Activated naive CD8-positive, alpha-beta T cell treated with anti-CD3 and anti-CD28 coated beads, Interleukin-2, amount 50 U/mL, for 16 hours (primary cell): ENCODE results near the gene SGCB.
"Not testable (repeated sequence)": the region's sequence is repeated elsewhere in the genome, so short reads cannot be mapped to it uniquely, and the experiment has no call there.

Experiments used
- DNase-seq: peaks from one replicate; pipeline ENCODE4 v3.0.0-alpha.2; 2020; ENCODE audit warnings: low read depth, low spot score

SGCB gene

GRCh38 chr4:52038103-52038912 is at the start of gene SGCB:
Gene SGCB, minus strand, starts transcription at chr4:52038299. Its CDS starts 40 bp downstream, at chr4:52038259.
- DNase-seq: peak; percentile 58

GRCh38 chr4:52086425-52086824 is 48.3 kb upstream of the SGCB start:
- DNase-seq: not testable (repeated sequence)

DNA sequence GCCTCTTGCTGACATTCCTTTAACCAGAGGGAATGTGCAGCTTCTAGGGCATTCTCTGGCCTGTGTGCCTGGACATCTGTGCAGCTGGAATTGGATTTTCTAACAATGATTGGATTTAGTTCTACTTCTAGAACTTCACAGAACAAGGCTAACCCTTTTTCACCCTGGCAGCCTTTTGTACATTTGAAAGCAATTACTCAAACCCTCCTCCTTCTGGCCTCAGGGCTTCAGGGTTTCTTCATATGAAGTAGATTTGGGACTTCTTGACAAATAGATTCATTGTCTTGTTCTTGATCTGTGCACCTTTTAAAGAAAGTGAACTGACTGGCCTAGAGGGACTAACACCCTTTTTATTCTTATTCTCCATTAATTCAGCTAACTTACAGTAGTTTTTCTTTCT is 43.1 kb upstream of the SGCB start:
- DNase-seq: no peak

- DNase-seq: no peak
Observed at GRCh38 chr4:52079659-52080058, 41.6 kb upstream of the SGCB start.

- no peak for DNase-seq
Observed at GRCh38 chr4:52076731-52077130, 38.6 kb upstream of the SGCB start.

DNA sequence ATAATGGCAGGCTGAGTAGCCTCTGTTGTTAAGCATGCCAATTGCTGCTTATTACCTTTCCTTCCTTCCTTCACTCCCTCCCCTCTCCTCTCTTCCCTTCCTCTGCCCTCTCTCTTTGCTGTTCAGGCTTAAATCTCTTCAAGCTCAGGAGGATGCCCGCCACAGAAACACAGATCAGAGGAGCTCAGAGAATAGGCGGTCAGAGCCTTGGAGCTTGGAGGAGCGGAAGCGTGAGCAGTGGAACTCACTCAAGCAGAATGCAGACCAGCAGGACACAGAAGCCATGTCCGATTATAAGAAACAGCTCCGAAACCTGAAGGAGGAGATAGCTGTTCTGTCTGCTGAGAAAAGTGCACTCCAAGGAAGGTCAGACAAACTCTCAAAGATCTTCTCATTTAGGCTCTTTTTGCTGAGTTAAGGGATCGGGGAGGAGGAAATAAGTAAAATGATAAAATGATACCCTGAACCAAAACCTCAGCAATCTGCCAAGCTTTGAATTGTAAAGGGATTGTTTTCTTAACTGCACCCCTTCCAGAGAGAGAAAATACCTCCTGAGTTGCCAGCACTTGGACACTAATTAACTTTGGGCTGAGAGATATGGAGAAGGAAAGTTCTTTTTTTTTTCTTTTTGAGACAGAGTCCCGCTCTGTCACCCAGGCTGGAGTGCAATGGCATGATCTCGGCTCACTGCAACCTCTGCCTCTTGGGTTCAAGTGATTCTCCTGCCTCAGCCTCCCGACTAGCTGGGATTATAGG is 33.9 kb upstream of the SGCB start:
- DNase-seq: no peak

GRCh38 chr4:52069571-52069970 is 31.5 kb upstream of the SGCB start:
- no peak for DNase-seq

DNA sequence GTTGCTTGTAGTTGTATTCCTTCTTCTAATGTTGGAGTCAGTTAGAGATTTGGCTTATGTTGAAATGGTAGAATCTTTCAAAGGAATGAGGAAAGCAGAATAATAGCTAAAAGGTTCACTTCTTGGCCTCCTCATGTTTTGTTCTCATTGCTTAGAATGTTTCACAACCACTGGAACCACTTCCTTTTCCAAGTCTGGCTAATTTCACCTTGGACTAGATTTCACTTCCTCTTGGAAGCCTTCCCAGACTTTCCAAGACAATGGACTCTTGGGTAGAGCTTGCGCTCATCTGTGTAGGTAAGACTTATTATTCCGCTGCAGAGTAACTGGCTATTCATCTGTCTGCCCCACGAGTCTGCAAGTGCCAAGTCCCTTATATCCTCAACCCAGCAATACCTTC is 21.3 kb upstream of the SGCB start:
- no peak for DNase-seq

GRCh38 chr4:52058275-52058674 is 20.2 kb upstream of the SGCB start:
- no peak for DNase-seq

DNA sequence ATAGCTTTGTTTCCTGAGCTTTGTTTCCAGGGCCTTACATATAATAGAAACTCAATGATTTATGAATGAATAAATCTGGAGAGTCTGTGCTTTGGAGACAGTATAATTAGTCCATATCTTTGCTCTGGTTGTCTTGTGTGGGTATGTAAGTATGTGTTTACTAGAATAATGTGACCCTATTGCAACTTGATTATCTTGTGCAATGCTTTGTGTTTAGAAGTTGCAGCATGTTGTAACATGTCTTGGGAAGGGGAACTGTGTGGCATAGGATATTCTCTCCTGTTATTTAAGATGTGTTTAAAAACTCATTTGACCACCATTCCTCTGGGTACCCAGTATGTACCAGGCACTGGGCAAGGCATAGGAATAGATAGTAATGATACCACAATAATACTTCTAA is 19.1 kb upstream of the SGCB start:
- no peak for DNase-seq

- DNase-seq: no peak
Observed at GRCh38 chr4:52054254-52054653, 16.2 kb upstream of the SGCB start.

GRCh38 chr4:52052475-52052780 is 14.3 kb upstream of the SGCB start:
- DNase-seq: no peak

DNA sequence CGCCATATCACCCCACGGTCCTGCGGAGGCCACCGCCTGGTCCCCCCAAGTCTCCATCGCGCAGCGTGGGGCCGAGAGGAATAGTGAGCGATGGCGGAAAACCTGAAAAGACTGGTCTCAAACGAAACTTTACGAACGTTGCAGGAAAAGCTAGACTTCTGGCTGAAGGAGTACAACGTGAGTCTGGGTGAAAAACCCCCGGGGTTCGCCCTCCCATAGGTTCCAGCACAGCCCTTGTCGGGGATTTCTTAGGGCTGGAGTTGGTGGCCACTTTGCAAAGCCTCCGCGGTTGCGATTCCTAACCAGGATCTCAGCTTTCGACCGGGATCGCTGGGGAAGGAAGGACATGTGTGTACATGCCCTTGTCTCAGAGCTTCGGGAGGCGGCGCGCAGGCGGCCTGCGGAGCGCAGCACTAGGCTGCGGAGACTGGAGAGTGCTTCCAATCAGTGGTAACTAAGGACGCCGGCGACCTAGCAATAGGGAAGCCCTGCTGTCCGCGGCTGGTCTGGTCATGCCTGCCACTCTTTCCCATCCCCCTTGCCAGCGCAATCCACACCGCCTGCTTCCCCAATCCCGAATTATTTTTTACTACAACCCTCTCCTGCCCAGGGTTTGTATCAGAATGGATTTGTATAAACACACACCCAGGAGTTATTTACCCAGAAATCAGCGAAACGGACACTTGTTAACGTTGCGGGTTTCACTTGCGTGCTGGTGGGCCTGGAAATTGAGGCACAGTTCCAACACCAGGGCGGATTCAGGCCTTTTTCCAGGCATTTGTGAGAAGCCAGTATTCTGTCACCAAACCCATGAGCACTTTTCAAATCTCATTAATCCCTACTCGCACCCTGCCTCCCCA is 13.7 kb upstream of the SGCB start:
- no peak for DNase-seq

DNA sequence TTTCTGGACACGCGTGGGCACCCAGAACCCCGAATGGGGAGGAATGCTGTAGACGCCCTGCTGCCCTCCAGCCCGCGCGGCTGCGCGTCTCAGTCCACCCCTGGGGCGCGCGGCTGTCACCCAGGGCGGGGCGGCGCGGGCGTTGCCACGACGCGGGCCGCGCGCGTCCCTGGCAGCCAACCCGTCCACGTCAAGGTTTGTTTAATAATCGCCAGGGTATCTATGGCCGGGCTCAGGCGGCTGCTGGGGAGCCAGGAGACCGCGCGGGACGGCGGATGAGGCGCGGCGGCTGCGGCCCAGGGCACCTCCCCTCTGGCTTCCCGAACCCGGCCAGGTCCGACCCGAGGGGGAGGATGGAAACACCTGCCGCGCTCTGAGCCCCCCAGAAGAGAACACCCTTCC is 13.1 kb upstream of the SGCB start, which contains the start of gene SPATA18:
TSS of gene SPATA18 (plus strand) at position 92 of the 402 bp plus-strand sequence. CDS start 401 bp downstream, outside the sequence.
- no peak for DNase-seq

DNA sequence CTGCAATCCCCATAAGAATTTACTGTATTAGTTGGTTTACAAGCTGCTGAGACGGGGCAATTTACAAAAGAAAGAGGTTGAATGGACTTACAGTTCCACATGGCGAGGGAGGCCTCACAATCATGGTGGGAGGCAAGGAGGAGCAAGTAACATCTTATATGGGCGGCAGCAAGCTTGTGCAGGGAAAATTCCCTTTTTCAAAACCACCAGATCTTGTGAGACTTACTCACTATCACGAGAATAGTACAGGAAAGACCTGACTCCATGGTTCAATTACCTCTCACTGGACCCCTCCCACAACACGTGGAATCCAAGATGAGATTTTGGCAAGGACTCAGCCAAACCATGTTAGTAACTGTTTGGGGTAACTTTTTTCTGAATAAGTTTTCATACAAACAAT is 11.2 kb upstream of the SGCB start:
- no peak for DNase-seq

DNA sequence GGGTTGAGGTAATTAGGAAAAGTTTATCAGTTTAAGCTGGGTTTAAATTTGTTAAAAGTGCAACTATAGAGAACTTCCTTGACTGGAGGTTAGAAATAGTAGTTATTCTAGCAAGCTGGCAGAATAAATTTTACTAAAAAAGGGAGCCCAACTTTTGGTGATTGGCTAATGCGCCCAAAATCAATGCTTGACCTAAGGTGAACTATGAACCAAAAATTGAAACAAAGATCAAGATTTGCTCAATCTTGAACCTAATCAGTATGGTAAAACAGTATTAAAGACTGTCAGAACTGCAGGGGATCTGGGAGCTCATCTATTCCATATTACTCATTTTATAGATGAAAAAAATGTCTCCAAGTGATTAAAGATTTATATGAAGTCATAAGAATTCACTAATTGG is 6.9 kb upstream of the SGCB start:
- no peak for DNase-seq

DNA sequence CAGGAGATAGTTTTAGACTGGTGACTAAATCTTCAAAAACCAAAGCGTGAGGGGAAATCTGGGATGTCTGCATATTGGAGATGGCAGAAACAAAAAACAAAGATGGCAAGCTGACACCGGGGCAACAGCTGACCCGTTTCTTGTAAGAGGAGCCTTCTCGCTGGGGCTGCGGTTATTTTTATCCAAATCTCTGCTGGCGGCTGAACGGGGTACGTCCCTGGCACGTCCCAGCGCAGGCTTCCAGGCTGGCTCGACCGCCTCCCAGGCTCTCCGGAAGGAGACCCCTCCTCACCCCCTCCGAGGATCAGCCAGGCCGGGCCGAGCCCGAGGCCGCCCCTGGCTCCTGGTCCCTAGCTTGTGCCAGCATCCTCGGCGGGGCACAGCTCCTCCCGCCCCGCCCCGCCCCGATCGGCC is 403 bp downstream of the SGCB start:
- no peak for DNase-seq

DNA sequence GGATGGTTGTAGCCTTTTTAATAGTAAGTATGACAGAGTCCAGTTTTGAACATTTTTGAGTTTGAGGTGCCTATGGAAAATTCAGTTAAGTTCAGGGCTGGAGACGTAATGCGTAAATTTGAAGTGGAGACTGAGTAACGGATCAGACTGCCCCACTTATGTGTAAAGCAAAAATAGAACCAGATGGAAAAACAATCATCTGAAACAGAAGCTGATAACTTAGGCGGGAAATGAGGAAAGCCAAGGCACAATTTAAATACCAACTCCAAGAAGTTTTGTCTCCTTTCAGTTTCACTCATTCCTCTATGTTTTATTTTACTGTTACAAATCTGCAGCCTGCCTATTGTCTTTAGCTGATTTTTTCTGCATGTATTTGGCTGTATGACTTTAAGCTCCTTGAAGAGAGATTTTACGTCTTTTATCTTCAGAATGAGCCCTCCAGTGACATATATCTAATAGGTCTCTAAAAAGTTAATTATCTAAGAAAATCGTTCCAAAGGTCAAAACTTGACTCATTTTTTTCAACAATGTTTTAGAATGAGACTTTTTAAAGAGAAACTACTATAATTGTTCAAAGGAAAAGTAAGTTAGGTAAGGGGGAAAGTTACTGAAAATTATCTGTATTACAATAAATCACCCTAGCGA is 1.1 kb downstream of the SGCB start:
- no peak for DNase-seq

GRCh38 chr4:52035190-52035589 is 2.9 kb downstream of the SGCB start:
- DNase-seq: no peak

- no peak for DNase-seq
Observed at GRCh38 chr4:52032005-52032404, 6.1 kb downstream of the SGCB start.

DNA sequence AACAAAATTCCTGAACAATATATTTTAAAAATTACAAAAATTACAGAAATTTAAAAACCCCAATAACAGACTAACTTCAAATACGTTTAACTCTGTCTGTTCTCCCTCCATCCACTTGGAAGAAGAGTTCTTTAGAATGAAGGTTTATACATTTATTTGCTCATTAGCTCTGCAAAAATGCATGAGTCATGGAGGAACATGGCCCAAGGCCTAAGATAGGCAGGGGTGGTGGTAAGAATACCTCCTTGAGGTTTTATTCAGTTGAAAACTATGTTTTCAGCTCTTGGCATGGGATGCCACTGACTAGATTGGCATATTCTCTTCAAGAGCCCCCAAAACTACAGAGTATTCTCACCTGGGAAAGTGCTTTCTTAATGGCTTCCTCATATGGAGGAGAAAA is 9.1 kb downstream of the SGCB start:
- no peak for DNase-seq
